NCI-H510A treated with DMSO at 0.1 percent for 48 hours (cell line): ENCODE measurements around the gene MEF2C.

Experiments
- DNase-seq: peaks from one replicate; lab custom pipeline; 2025; lab: John Stamatoyannopoulos, UW

Gene MEF2C

GRCh38 chr5:88888291-88888690, 5.3 kb upstream of the MEF2C start:
- DNase-seq: no peak

- DNase-seq: no peak
These were observed 4.4 kb upstream of the MEF2C start for GRCh38 chr5:88887342-88887741.

- DNase-seq: no peak
These were observed 3.9 kb upstream of the MEF2C start for GRCh38 chr5:88886746-88887341.

- DNase-seq: no peak
These were observed 3.3 kb upstream of the MEF2C start for GRCh38 chr5:88886252-88886651.

- no peak for DNase-seq
These were observed 2.0 kb upstream of the MEF2C start for GRCh38 chr5:88885002-88885401.

- DNase-seq: no peak
These were observed 1.6 kb upstream of the MEF2C start for GRCh38 chr5:88884608-88884877.

GRCh38 chr5:88883836-88884607, 1.0 kb upstream of the MEF2C start:
- DNase-seq: peak; percentile 36

GRCh38 chr5:88882276-88883038, 527 bp downstream of the MEF2C start:
- no peak for DNase-seq

- no peak for DNase-seq
These were observed 1.4 kb downstream of the MEF2C start for GRCh38 chr5:88881571-88881971.

- DNase-seq: no peak
These were observed 2.8 kb downstream of the MEF2C start for GRCh38 chr5:88880201-88880600.

GRCh38 chr5:88879724-88880123, 3.3 kb downstream of the MEF2C start:
- DNase-seq: no peak

- no peak for DNase-seq
These were observed 4.0 kb downstream of the MEF2C start for GRCh38 chr5:88878976-88879375.

GRCh38 chr5:88877826-88878225, 5.2 kb downstream of the MEF2C start:
- no peak for DNase-seq

GRCh38 chr5:88876714-88877113, 6.3 kb downstream of the MEF2C start:
- no peak for DNase-seq

- DNase-seq: no peak
These were observed 7.4 kb downstream of the MEF2C start for GRCh38 chr5:88875341-88876234.

GRCh38 chr5:88873447-88873846, 9.5 kb downstream of the MEF2C start:
- DNase-seq: no peak

GRCh38 chr5:88872971-88873370, 10.0 kb downstream of the MEF2C start:
- DNase-seq: no peak

GRCh38 chr5:88870285-88870684, 12.7 kb downstream of the MEF2C start:
- DNase-seq: no peak

- DNase-seq: no peak
These were observed 14.4 kb downstream of the MEF2C start for GRCh38 chr5:88868468-88869068.

GRCh38 chr5:88867638-88868037, 15.3 kb downstream of the MEF2C start:
- no peak for DNase-seq

- DNase-seq: no peak
These were observed 19.5 kb downstream of the MEF2C start for GRCh38 chr5:88863523-88863922.
